ENCODE results near the gene GNAO1. TPM values are rescaled to one million over a fixed set of nuclear protein-coding genes. Genes with fewer than 3 reads are reported as not detected.

Gene GNAO1
- total RNA-seq, 4 donors from 2014 or later = 0.67 to 4.0 (median 2.2) TPM

GRCh38 chr16:56341656-56342399 is 150.5 kb downstream of the GNAO1 start:
- intact Hi-C loops (cut with DNase I; ENCODE audit: low total_unique reads) = no loop called here
- H3K4me3 ChIP-seq (ENCODE audit: low read depth, poor library complexity, severe bottlenecking) = no peak overlapping the region
- TF ChIP-seq POLR2A (IDR thresholded peaks at IDR 0.05) (no peak), CTCF (IDR thresholded peaks at IDR 0.05) (no peak)
- 84 to 91% methylated on average over 5 to 7 of the region's 9 CpGs for WGBS, 2 donors
- DNase-seq (ENCODE audit: low spot score in 2 of 2) = no peak

- WGBS, 2 donors = 66 to 83% methylated on average over 21 to 25 of the region's 27 CpGs
- TF ChIP-seq POLR2A (IDR thresholded peaks at IDR 0.05) = no peak
- no peak for TF ChIP-seq CTCF (IDR thresholded peaks at IDR 0.05)
- DNase-seq (ENCODE audit: low spot score in 2 of 2) = no peak
- H3K4me3 ChIP-seq (ENCODE audit: low read depth, poor library complexity, severe bottlenecking) = no peak overlapping the region
- intact Hi-C loops (cut with DNase I; ENCODE audit: low total_unique reads) = no loop called here
Observed at GRCh38 chr16:56343661-56344517, 152.6 kb downstream of the GNAO1 start.

- DNase-seq (ENCODE audit: low spot score in 2 of 2) = no peak
- H3K4me3 ChIP-seq (ENCODE audit: low read depth, poor library complexity, severe bottlenecking) = no peak overlapping the region
- TF ChIP-seq POLR2A (IDR thresholded peaks at IDR 0.05) (no peak), CTCF (IDR thresholded peaks at IDR 0.05) (no peak)
- intact Hi-C loops (cut with DNase I; ENCODE audit: low total_unique reads) = no loop called here
- 73 to 76% methylated on average over 11 to 13 of the region's 18 CpGs for WGBS, 2 donors
Observed at GRCh38 chr16:56344518-56345405, 153.5 kb downstream of the GNAO1 start.

- WGBS, 2 donors = 84 to 86% methylated on average over 11 to 13 of the region's 13 CpGs
- intact Hi-C loops (cut with DNase I; ENCODE audit: low total_unique reads) = no loop called here
- TF ChIP-seq POLR2A (IDR thresholded peaks at IDR 0.05) = no peak
- TF ChIP-seq CTCF (IDR thresholded peaks at IDR 0.05) = no peak
Observed at GRCh38 chr16:56345406-56346050, 154.2 kb downstream of the GNAO1 start.

More at GRCh38 chr16:56345406-56346050, 154.2 kb downstream of the GNAO1 start:
- no peak for DNase-seq (ENCODE audit: low spot score in 2 of 2)
- no peak overlapping the region for H3K4me3 ChIP-seq (ENCODE audit: low read depth, poor library complexity, severe bottlenecking)
